GM19193 (cell line): ENCODE measurements around the gene DNMBP.

Experiments
- POLR2A ChIP-seq: IDR thresholded peaks from 4 replicates; pipeline ENCODE4 v1.6.1; 2011; ENCODE audit not compliant: insufficient read depth, insufficient read length; ENCODE audit errors: extremely low read depth

The DNMBP gene

GRCh38 chr10:99943908-99944307, 65.8 kb downstream of the DNMBP start:
- no peak for TF ChIP-seq POLR2A

GRCh38 chr10:99941942-99942820, 67.6 kb downstream of the DNMBP start:
- no peak for TF ChIP-seq POLR2A

- no peak for TF ChIP-seq POLR2A
Observed at GRCh38 chr10:99938563-99938962, 71.2 kb downstream of the DNMBP start.

GRCh38 chr10:99937630-99938029, 72.1 kb downstream of the DNMBP start:
- no peak for TF ChIP-seq POLR2A

GRCh38 chr10:99930731-99931550, 78.8 kb downstream of the DNMBP start:
- no peak for TF ChIP-seq POLR2A

GRCh38 chr10:99929360-99929759, 80.4 kb downstream of the DNMBP start:
- no peak for TF ChIP-seq POLR2A

GRCh38 chr10:99927721-99928280, 81.9 kb downstream of the DNMBP start:
- TF ChIP-seq POLR2A, result no peak

GRCh38 chr10:99926925-99927720, 82.6 kb downstream of the DNMBP start:
- TF ChIP-seq POLR2A, result no peak

GRCh38 chr10:99924451-99925255, 85.1 kb downstream of the DNMBP start:
- TF ChIP-seq POLR2A, result no peak

GRCh38 chr10:99921948-99922347, 87.8 kb downstream of the DNMBP start:
- TF ChIP-seq POLR2A, result no peak

- no peak for TF ChIP-seq POLR2A
Observed at GRCh38 chr10:99920901-99921300, 88.8 kb downstream of the DNMBP start.

GRCh38 chr10:99920486-99920885, 89.3 kb downstream of the DNMBP start:
- TF ChIP-seq POLR2A, result no peak

- TF ChIP-seq POLR2A, result no peak
Observed at GRCh38 chr10:99917963-99918825, 91.6 kb downstream of the DNMBP start.
